Naive thymus-derived CD8-positive, alpha-beta T cell (primary cell): Measurements from ENCODE around the gene ALDH3B2. TPM values are rescaled to one million over a fixed set of nuclear protein-coding genes. Genes with fewer than 3 reads are reported as not detected.

Experiments used
- ATAC-seq, 2 donors: fragments of 150-1000 bp; cut with Tn5 transposase in 1 of 2; sonication (Bioruptor Pico), chemical (Tn5 transposase) in 1 of 2; 1 replicate in 1 of 2; 2 replicates in 1 of 2; pipeline ENCODE4 v1.10.0; 2021; ENCODE audit warnings: mild to moderate bottlenecking in 2 of 2, moderate library complexity in 2 of 2
- POLR2A ChIA-PET: fragments of 350-600 bp; sonication (Branson Sonifier 250); formaldehyde crosslinking; loops from one replicate; lab custom pipeline; 2021; ENCODE audit warnings: antibody characterized with exemption; lab: Charles Lee
- DNase-seq, 10 donors: peaks; one replicate each; pipeline versions ENCODE4 v3.0.0 to v3.0.0-alpha.2; 2020 to 2022
- H3K27ac Mint-ChIP-seq, 10 donors: one replicate each; pipeline ENCODE4 v1.8.0; 2020 to 2022; ENCODE audit warnings: mild to moderate bottlenecking in 10 of 10, mixed read lengths in 10 of 10, moderate library complexity in 4 of 10, inconsistent platforms in 1 of 10
- H3K27me3 Mint-ChIP-seq, 5 donors: one replicate each; pipeline ENCODE4 v1.8.0; 2021 to 2022; ENCODE audit warnings: mixed read lengths in 5 of 5
- H3K36me3 Mint-ChIP-seq, 3 donors: one replicate each; pipeline ENCODE4 v1.8.0; 2020 to 2022; ENCODE audit warnings: mixed read lengths in 3 of 3, mild to moderate bottlenecking in 2 of 3, inconsistent platforms in 1 of 3
- H3K4me1 Mint-ChIP-seq, 4 donors: one replicate each; pipeline ENCODE4 v1.8.0; 2021 to 2022; ENCODE audit warnings: mixed read lengths in 4 of 4
- H3K4me3 Mint-ChIP-seq, 10 donors: one replicate each; pipeline ENCODE4 v1.8.0; 2020 to 2022; ENCODE audit warnings: mild to moderate bottlenecking in 10 of 10, mixed read lengths in 10 of 10, moderate library complexity in 6 of 10, inconsistent platforms in 1 of 10
- H3K9me3 Mint-ChIP-seq, 9 donors: one replicate each; pipeline ENCODE4 v1.8.0; 2020 to 2022; ENCODE audit warnings: mixed read lengths in 9 of 9, mild to moderate bottlenecking in 3 of 9, inconsistent platforms in 1 of 9, moderate library complexity in 1 of 9
- polyA plus RNA-seq, 3 donors: library from polyadenylated mRNA; unstranded; fragments of 300-500 nt; fragmentation: Illumina TruSeq; gene quantifications; one replicate each; pipeline ENCODE4 v1.2.3, GENCODE V29; 2021
- total RNA-seq, 8 experiments: library from RNA in 2 of 8; stranded (reverse) in 2 of 8; gene quantifications; one replicate each; pipeline ENCODE4 v1.2.3 and lab custom pipeline; 2021 to 2026

ALDH3B2 gene
- total and polyA plus RNA-seq, 5 experiments from 2014 or later, result not detected

- no peaks in the 10 kb centered on the region for H3K27me3 Mint-ChIP-seq
- H3K4me3 Mint-ChIP-seq, result peak overlapping the region; percentile 89 to 97 (median 93)
- H3K36me3 Mint-ChIP-seq, result no peaks in the 10 kb centered on the region
- DNase-seq (no peak), ATAC-seq (peak; percentile 11 to 19)
- H3K27ac Mint-ChIP-seq, result peak overlapping the region; percentile 94 to 99 (median 96)
- POLR2A ChIA-PET, result interaction anchor here (0.6 to 8.6 kb wide), 4 partner anchors 19 to 587 kb away, joined by 3 to 61 read pairs (median 4); partner anchors contain the start of genes GSTP1 and NUDT8
- H3K9me3 Mint-ChIP-seq, result no peaks in the 10 kb centered on the region
- peaks cover 19 to 56% (median 49%) of the 10 kb centered on the region in 4 donors for H3K4me1 Mint-ChIP-seq
Observed at GRCh38 chr11:67649634-67650510, 24.6 kb downstream of the ALDH3B2 start.

- H3K36me3 Mint-ChIP-seq, result no peaks in the 10 kb centered on the region
- ATAC-seq, result no peak
- no peaks in the 10 kb centered on the region for H3K9me3 Mint-ChIP-seq
- peak overlapping the region in 9 of 10 donors; percentile 36 to 97 (median 93) for H3K4me3 Mint-ChIP-seq
- H3K27me3 Mint-ChIP-seq, result no peaks in the 10 kb centered on the region
- DNase-seq, result no peak
- H3K27ac Mint-ChIP-seq, result peak overlapping the region in 7 of 10 donors; percentile 33 to 98 (median 69)
- POLR2A ChIA-PET, result interaction anchor here (0.9 to 8.6 kb wide), 2 partner anchors 18 to 141 kb away, joined by 3 to 61 read pairs; partner anchors contain the start of genes CDK2AP2 and NUDT8
- H3K4me1 Mint-ChIP-seq, result peaks cover 19 to 58% (median 49%) of the 10 kb centered on the region in 4 donors
Observed at GRCh38 chr11:67648796-67649613, 25.4 kb downstream of the ALDH3B2 start.

- Mint-ChIP-seq H3K27ac (peak overlapping the region in 5 of 10 donors; percentile 27 to 73 (median 71)), H3K4me1 (peaks cover 19 to 59% (median 50%) of the 10 kb centered on the region in 4 donors), H3K27me3 (no peaks in the 10 kb centered on the region), H3K9me3 (no peaks in the 10 kb centered on the region), H3K36me3 (no peaks in the 10 kb centered on the region), H3K4me3 (peak overlapping the region; percentile 2 to 67 (median 46))
- POLR2A ChIA-PET, result interaction anchor here (0.9 to 8.6 kb wide), 2 partner anchors 17 to 140 kb away, joined by 3 to 61 read pairs; partner anchors contain the start of genes CDK2AP2 and NUDT8
- DNase-seq (peak; percentile 27 to 78 (median 55)), ATAC-seq (peak; percentile 86 to 90)
Observed at GRCh38 chr11:67648140-67648795, 26.2 kb downstream of the ALDH3B2 start.

GRCh38 chr11:67647471-67647870, 27.0 kb downstream of the ALDH3B2 start:
- H3K27ac Mint-ChIP-seq, result peak overlapping the region in 2 of 10 donors; percentile 40 to 66
- H3K4me1 Mint-ChIP-seq, result peaks cover 19 to 59% (median 50%) of the 10 kb centered on the region in 4 donors
- no peak for ATAC-seq
- DNase-seq, result no peak
- POLR2A ChIA-PET, result interaction anchor here (1.3 to 8.6 kb wide), 2 partner anchors 17 to 377 kb away, joined by 3 to 61 read pairs; partner anchors contain the start of gene NUDT8
- H3K36me3 Mint-ChIP-seq, result no peaks in the 10 kb centered on the region
- no peaks in the 10 kb centered on the region for H3K27me3 Mint-ChIP-seq
- peak overlapping the region in 5 of 10 donors; percentile 33 to 54 (median 43) for H3K4me3 Mint-ChIP-seq
- H3K9me3 Mint-ChIP-seq, result no peaks in the 10 kb centered on the region

GRCh38 chr11:67646535-67647336, 27.7 kb downstream of the ALDH3B2 start:
- peak overlapping the region in 9 of 10 donors; percentile 10 to 89 (median 41) for H3K27ac Mint-ChIP-seq
- H3K27me3 Mint-ChIP-seq, result no peaks in the 10 kb centered on the region
- no peaks in the 10 kb centered on the region for H3K9me3 Mint-ChIP-seq
- POLR2A ChIA-PET, result interaction anchor here (0.6 to 8.6 kb wide), 3 partner anchors 16 to 376 kb away, joined by 3 to 61 read pairs (median 5); partner anchors contain the start of gene NUDT8
- peaks cover 19 to 59% (median 50%) of the 10 kb centered on the region in 4 donors for H3K4me1 Mint-ChIP-seq
- DNase-seq (peak in 7 of 10 donors; percentile 19 to 39 (median 31)), ATAC-seq (peak; percentile 28 to 37)
- H3K36me3 Mint-ChIP-seq, result no peaks in the 10 kb centered on the region
- peak overlapping the region; percentile 50 to 80 (median 68) for H3K4me3 Mint-ChIP-seq

- H3K4me1 Mint-ChIP-seq, result peaks cover 19 to 55% (median 49%) of the 10 kb centered on the region in 4 donors
- H3K36me3 Mint-ChIP-seq, result no peaks in the 10 kb centered on the region
- no peak for DNase-seq
- no peak for ATAC-seq
- H3K9me3 Mint-ChIP-seq, result no peaks in the 10 kb centered on the region
- peak overlapping the region in 7 of 10 donors; percentile 14 to 89 (median 42) for H3K27ac Mint-ChIP-seq
- peak overlapping the region in 9 of 10 donors; percentile 41 to 80 (median 69) for H3K4me3 Mint-ChIP-seq
- no peaks in the 10 kb centered on the region for H3K27me3 Mint-ChIP-seq
- POLR2A ChIA-PET, result interaction anchor here (0.6 to 8.6 kb wide), 2 partner anchors 15 to 251 kb away, joined by 5 to 61 read pairs; partner anchors contain the start of gene NUDT8
Observed at GRCh38 chr11:67645521-67646461, 28.6 kb downstream of the ALDH3B2 start.

GRCh38 chr11:67644472-67645418, 29.7 kb downstream of the ALDH3B2 start:
- H3K4me1 Mint-ChIP-seq, result peaks cover 17 to 48% (median 41%) of the 10 kb centered on the region in 4 donors
- no peak overlapping the region for H3K27ac Mint-ChIP-seq
- H3K4me3 Mint-ChIP-seq, result no peak overlapping the region
- no peak for DNase-seq
- POLR2A ChIA-PET, result interaction anchor here (8.6 kb wide), 1 partner anchor 14 kb away, joined by 61 read pairs; the partner anchor contains the start of gene NUDT8
- H3K9me3 Mint-ChIP-seq, result no peaks in the 10 kb centered on the region
- no peak for ATAC-seq
- no peaks in the 10 kb centered on the region for H3K36me3 Mint-ChIP-seq
- H3K27me3 Mint-ChIP-seq, result peaks cover 0 to 3% (median 0%) of the 10 kb centered on the region in 5 donors

- H3K9me3 Mint-ChIP-seq, result no peaks in the 10 kb centered on the region
- peak overlapping the region in 1 of 10 donors; percentile 52 for H3K4me3 Mint-ChIP-seq
- no peaks in the 10 kb centered on the region for H3K36me3 Mint-ChIP-seq
- peak overlapping the region in 1 of 10 donors; percentile 29 for H3K27ac Mint-ChIP-seq
- DNase-seq (no peak), ATAC-seq (no peak)
- POLR2A ChIA-PET, result interaction anchor here (8.6 kb wide), 1 partner anchor 13 kb away, joined by 61 read pairs; the partner anchor contains the start of gene NUDT8
- H3K27me3 Mint-ChIP-seq, result peaks cover 0 to 3% (median 0%) of the 10 kb centered on the region in 5 donors
- H3K4me1 Mint-ChIP-seq, result peaks cover 15 to 41% (median 34%) of the 10 kb centered on the region in 4 donors
Observed at GRCh38 chr11:67644042-67644441, 30.4 kb downstream of the ALDH3B2 start.
